ENCODE results near the gene CD28.
"Not testable (repeated sequence)": the region's sequence is repeated elsewhere in the genome, so short reads cannot be mapped to it uniquely, and the experiment has no call there.

Gene CD28

GRCh38 chr2:203777030-203777429 is 70.6 kb downstream of the CD28 start:
- TF ChIP-seq EZH2 (IDR thresholded peaks at IDR 0.05; ENCODE audit: borderline replicate concordance, low read length): no peak
- TF ChIP-seq CTCF (IDR thresholded peaks at IDR 0.05; ENCODE audit: low read length): no peak
- Histone ChIP-seq H3K27ac (ENCODE audit: low read depth, low read length, poor library complexity, severe bottlenecking) (no peak overlapping the region), H3K79me2 (ENCODE audit: insufficient read depth, low read length) (no peaks in the 10 kb centered on the region), H3K4me3 (ENCODE audit: low read depth, low read length, poor library complexity, severe bottlenecking) (no peak overlapping the region), H4K20me1 (ENCODE audit: insufficient read depth, low read length) (no peaks in the 10 kb centered on the region), H3K27me3 (ENCODE audit: insufficient read depth, low read length) (no peaks in the 10 kb centered on the region), H3K36me3 (ENCODE audit: insufficient read depth, low read length) (no peaks in the 10 kb centered on the region; the same call in 1 of the 2 replicates), H3K9ac (ENCODE audit: low read length) (no peak overlapping the region), H3F3A (ENCODE audit: insufficient read depth, low read length) (no peaks in the 10 kb centered on the region), H3K9me2 (ENCODE audit: low read depth, low read length) (no peaks in the 10 kb centered on the region), H3K4me2 (ENCODE audit: low read length) (no peak overlapping the region), H2AFZ (ENCODE audit: low read length) (no peak overlapping the region), H3K9me3 (ENCODE audit: low read length) (no peaks in the 10 kb centered on the region), H3K4me1 (ENCODE audit: insufficient read depth, low read length, severe bottlenecking) (no peaks in the 10 kb centered on the region)

GRCh38 chr2:203779477-203780073 is 73.1 kb downstream of the CD28 start:
- not testable (repeated sequence) for H3K27me3 ChIP-seq (ENCODE audit: insufficient read depth, low read length); H3K27ac ChIP-seq (ENCODE audit: low read depth, low read length, poor library complexity, severe bottlenecking); H3K4me1 ChIP-seq (ENCODE audit: insufficient read depth, low read length, severe bottlenecking); H3K9me3 ChIP-seq (ENCODE audit: low read length); H4K20me1 ChIP-seq (ENCODE audit: insufficient read depth, low read length); H3K9ac ChIP-seq (ENCODE audit: low read length); H3F3A ChIP-seq (ENCODE audit: insufficient read depth, low read length); H3K79me2 ChIP-seq (ENCODE audit: insufficient read depth, low read length); H3K4me2 ChIP-seq (ENCODE audit: low read length); H2AFZ ChIP-seq (ENCODE audit: low read length); H3K9me2 ChIP-seq (ENCODE audit: low read depth, low read length); H3K36me3 ChIP-seq (ENCODE audit: insufficient read depth, low read length); H3K4me3 ChIP-seq (ENCODE audit: low read depth, low read length, poor library complexity, severe bottlenecking)

- H2AFZ ChIP-seq (ENCODE audit: low read length): no peak overlapping the region
- TF ChIP-seq EZH2 (IDR thresholded peaks at IDR 0.05; ENCODE audit: borderline replicate concordance, low read length) (no peak), CTCF (IDR thresholded peaks at IDR 0.05; ENCODE audit: low read length) (no peak)
- no peak overlapping the region for H3K9ac ChIP-seq (ENCODE audit: low read length)
- H3F3A ChIP-seq (ENCODE audit: insufficient read depth, low read length): no peaks in the 10 kb centered on the region
- H3K4me3 ChIP-seq (ENCODE audit: low read depth, low read length, poor library complexity, severe bottlenecking): no peak overlapping the region
- no peaks in the 10 kb centered on the region for H4K20me1 ChIP-seq (ENCODE audit: insufficient read depth, low read length)
- no peaks in the 10 kb centered on the region for H3K79me2 ChIP-seq (ENCODE audit: insufficient read depth, low read length)
- no peaks in the 10 kb centered on the region for H3K9me3 ChIP-seq (ENCODE audit: low read length)
- no peak overlapping the region for H3K27ac ChIP-seq (ENCODE audit: low read depth, low read length, poor library complexity, severe bottlenecking)
- H3K27me3 ChIP-seq (ENCODE audit: insufficient read depth, low read length): no peaks in the 10 kb centered on the region
- no peaks in the 10 kb centered on the region; the same call in 1 of the 2 replicates for H3K36me3 ChIP-seq (ENCODE audit: insufficient read depth, low read length)
- H3K4me2 ChIP-seq (ENCODE audit: low read length): no peak overlapping the region
- H3K4me1 ChIP-seq (ENCODE audit: insufficient read depth, low read length, severe bottlenecking): no peaks in the 10 kb centered on the region
- H3K9me2 ChIP-seq (ENCODE audit: low read depth, low read length): no peaks in the 10 kb centered on the region
These were observed 73.8 kb downstream of the CD28 start for GRCh38 chr2:203780231-203780630.

- no peak for TF ChIP-seq CTCF (IDR thresholded peaks at IDR 0.05; ENCODE audit: low read length)
- no peak for TF ChIP-seq EZH2 (IDR thresholded peaks at IDR 0.05; ENCODE audit: borderline replicate concordance, low read length)
- H3K4me2 ChIP-seq (ENCODE audit: low read length): no peak overlapping the region
These were observed 74.7 kb downstream of the CD28 start for GRCh38 chr2:203781151-203781550.

More at GRCh38 chr2:203781151-203781550, 74.7 kb downstream of the CD28 start:
- Histone ChIP-seq H4K20me1 (ENCODE audit: insufficient read depth, low read length) (no peaks in the 10 kb centered on the region), H3K9ac (ENCODE audit: low read length) (no peak overlapping the region), H3K27ac (ENCODE audit: low read depth, low read length, poor library complexity, severe bottlenecking) (no peak overlapping the region), H3K79me2 (ENCODE audit: insufficient read depth, low read length) (no peaks in the 10 kb centered on the region), H3K9me2 (ENCODE audit: low read depth, low read length) (no peaks in the 10 kb centered on the region), H2AFZ (ENCODE audit: low read length) (no peak overlapping the region), H3K9me3 (ENCODE audit: low read length) (no peaks in the 10 kb centered on the region), H3K36me3 (ENCODE audit: insufficient read depth, low read length) (no peaks in the 10 kb centered on the region; the same call in 1 of the 2 replicates), H3K4me1 (ENCODE audit: insufficient read depth, low read length, severe bottlenecking) (no peaks in the 10 kb centered on the region), H3F3A (ENCODE audit: insufficient read depth, low read length) (no peaks in the 10 kb centered on the region), H3K27me3 (ENCODE audit: insufficient read depth, low read length) (no peaks in the 10 kb centered on the region), H3K4me3 (ENCODE audit: low read depth, low read length, poor library complexity, severe bottlenecking) (no peak overlapping the region)
